Measurements from ENCODE around the gene SYNPO2L.

SYNPO2L gene

DNA sequence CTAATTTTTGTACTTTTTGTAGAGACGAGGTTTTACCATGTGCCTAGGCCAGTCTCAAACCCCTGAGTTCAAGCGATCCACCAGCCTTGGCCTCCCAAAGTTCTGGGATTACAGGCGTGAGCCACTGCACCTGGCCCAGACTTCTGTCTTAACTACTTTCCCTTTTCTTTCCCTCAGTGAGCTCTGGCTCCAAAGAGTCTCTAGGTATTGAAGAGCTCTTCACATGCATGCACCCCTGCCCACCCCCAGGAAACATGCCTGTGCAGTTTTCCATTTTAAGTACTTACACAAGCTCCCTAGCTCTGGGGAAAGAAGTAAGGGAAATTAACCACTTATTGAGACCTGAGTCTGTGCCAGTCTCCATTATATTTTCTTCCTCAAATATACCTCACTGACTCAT lies 16.5 kb downstream of the SYNPO2L start:
- Histone ChIP-seq H3K79me2 (ENCODE audit: low read length) (no peaks in the 10 kb centered on the region), H3K36me3 (replicated peaks; ENCODE audit: insufficient read depth, low read length) (no peaks in the 10 kb centered on the region), H2AFZ (ENCODE audit: low read length) (no peak overlapping the region), H3K9ac (ENCODE audit: low read length) (no peak overlapping the region), H3K9me2 (replicated peaks; ENCODE audit: insufficient read depth, low read length) (no peaks in the 10 kb centered on the region), H3K9me3 (replicated peaks; ENCODE audit: insufficient read depth, low read length) (no peaks in the 10 kb centered on the region), H3K27me3 (replicated peaks; ENCODE audit: insufficient read depth, low read length) (no peaks in the 10 kb centered on the region), H3K27ac (ENCODE audit: low read length) (no peak overlapping the region), H3F3A (ENCODE audit: insufficient read depth, low read length) (no peaks in the 10 kb centered on the region), H4K20me1 (ENCODE audit: insufficient read depth, low read length) (no peaks in the 10 kb centered on the region), H3K4me1 (ENCODE audit: low read length) (no peaks in the 10 kb centered on the region), H3K4me2 (ENCODE audit: low read depth, low read length) (no peak overlapping the region), H3K4me3 (ENCODE audit: low read length) (no peak overlapping the region)
- no peak for DNase-seq
- no peak for TF ChIP-seq EZH2phosphoT487 (IDR thresholded peaks at IDR 0.05; ENCODE audit: low read length)
- TF ChIP-seq, protein P1, sequence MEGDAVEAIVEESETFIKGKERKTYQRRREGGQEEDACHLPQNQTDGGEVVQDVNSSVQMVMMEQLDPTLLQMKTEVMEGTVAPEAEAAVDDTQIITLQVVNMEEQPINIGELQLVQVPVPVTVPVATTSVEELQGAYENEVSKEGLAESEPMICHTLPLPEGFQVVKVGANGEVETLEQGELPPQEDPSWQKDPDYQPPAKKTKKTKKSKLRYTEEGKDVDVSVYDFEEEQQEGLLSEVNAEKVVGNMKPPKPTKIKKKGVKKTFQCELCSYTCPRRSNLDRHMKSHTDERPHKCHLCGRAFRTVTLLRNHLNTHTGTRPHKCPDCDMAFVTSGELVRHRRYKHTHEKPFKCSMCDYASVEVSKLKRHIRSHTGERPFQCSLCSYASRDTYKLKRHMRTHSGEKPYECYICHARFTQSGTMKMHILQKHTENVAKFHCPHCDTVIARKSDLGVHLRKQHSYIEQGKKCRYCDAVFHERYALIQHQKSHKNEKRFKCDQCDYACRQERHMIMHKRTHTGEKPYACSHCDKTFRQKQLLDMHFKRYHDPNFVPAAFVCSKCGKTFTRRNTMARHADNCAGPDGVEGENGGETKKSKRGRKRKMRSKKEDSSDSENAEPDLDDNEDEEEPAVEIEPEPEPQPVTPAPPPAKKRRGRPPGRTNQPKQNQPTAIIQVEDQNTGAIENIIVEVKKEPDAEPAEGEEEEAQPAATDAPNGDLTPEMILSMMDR (IDR thresholded peaks at IDR 0.05; ENCODE audit: low read length): no peak
- TF ChIP-seq EZH2 (optimal IDR thresholded peaks at IDR 0.05; ENCODE audit: low read depth, low read length): no peak

DNA sequence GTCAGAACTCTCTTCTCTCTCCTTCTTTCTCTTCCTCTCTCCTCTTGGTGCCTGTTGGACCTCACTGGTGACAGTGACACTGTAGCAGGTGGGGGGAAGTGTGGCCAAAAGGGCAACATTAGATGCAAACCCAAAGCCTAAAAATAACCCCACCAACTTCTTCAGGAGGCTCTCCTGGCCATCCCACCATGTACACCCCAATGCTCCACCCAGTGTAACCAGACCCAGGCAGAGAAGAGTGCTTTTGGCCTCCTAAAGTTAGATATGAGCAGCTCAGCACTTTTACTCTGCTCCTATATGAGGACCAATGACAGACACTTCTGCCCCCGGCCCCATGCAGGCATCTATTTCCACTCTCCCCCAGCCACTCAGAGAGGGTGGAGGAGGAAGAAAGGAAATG lies 20.0 kb downstream of the SYNPO2L start:
- Histone ChIP-seq H3K4me2 (ENCODE audit: low read depth, low read length) (no peak overlapping the region), H3K9me2 (replicated peaks; ENCODE audit: insufficient read depth, low read length) (no peaks in the 10 kb centered on the region), H4K20me1 (ENCODE audit: insufficient read depth, low read length) (no peaks in the 10 kb centered on the region), H3K36me3 (replicated peaks; ENCODE audit: insufficient read depth, low read length) (no peaks in the 10 kb centered on the region), H3K9me3 (replicated peaks; ENCODE audit: insufficient read depth, low read length) (no peaks in the 10 kb centered on the region), H2AFZ (ENCODE audit: low read length) (no peak overlapping the region), H3K9ac (ENCODE audit: low read length) (no peak overlapping the region), H3K79me2 (ENCODE audit: low read length) (no peaks in the 10 kb centered on the region), H3K4me3 (ENCODE audit: low read length) (no peak overlapping the region), H3K27ac (ENCODE audit: low read length) (no peak overlapping the region), H3F3A (ENCODE audit: insufficient read depth, low read length) (no peaks in the 10 kb centered on the region), H3K27me3 (replicated peaks; ENCODE audit: insufficient read depth, low read length) (no peaks in the 10 kb centered on the region), H3K4me1 (ENCODE audit: low read length) (no peaks in the 10 kb centered on the region)
- no peak for DNase-seq
- TF ChIP-seq, protein P1 (IDR thresholded peaks at IDR 0.05; ENCODE audit: low read length): no peak
- TF ChIP-seq EZH2phosphoT487 (IDR thresholded peaks at IDR 0.05; ENCODE audit: low read length) (no peak), EZH2 (optimal IDR thresholded peaks at IDR 0.05; ENCODE audit: low read depth, low read length) (no peak)

DNA sequence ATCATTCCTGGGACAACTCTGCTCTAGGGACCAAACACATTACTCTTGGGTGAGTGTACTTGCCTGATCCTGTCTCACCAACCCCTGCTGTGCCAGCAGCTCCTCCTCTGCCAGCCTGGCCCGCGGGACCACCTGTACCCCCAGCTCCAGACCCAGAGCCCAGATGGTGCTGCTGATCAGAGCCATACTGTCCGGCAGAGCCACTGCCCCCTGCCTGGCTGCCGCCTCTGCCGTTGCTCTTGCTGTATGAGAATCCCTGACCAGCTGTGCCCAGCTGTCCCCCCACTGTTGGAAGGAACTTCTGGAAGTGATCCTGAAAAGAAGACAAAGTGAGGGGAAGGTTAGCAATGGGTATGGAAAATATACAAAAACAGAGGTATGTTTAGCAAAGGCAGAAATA lies 21.4 kb downstream of the SYNPO2L start:
- Histone ChIP-seq H3K27ac (ENCODE audit: low read length) (no peak overlapping the region), H3K36me3 (replicated peaks; ENCODE audit: insufficient read depth, low read length) (no peaks in the 10 kb centered on the region), H3K79me2 (ENCODE audit: low read length) (no peaks in the 10 kb centered on the region), H2AFZ (ENCODE audit: low read length) (no peak overlapping the region), H3K27me3 (replicated peaks; ENCODE audit: insufficient read depth, low read length) (no peaks in the 10 kb centered on the region), H3K9me2 (replicated peaks; ENCODE audit: insufficient read depth, low read length) (no peaks in the 10 kb centered on the region), H3K4me2 (ENCODE audit: low read depth, low read length) (no peak overlapping the region), H3K4me3 (ENCODE audit: low read length) (no peak overlapping the region), H3K9me3 (replicated peaks; ENCODE audit: insufficient read depth, low read length) (no peaks in the 10 kb centered on the region), H4K20me1 (ENCODE audit: insufficient read depth, low read length) (no peaks in the 10 kb centered on the region), H3K9ac (ENCODE audit: low read length) (no peak overlapping the region), H3K4me1 (ENCODE audit: low read length) (no peaks in the 10 kb centered on the region), H3F3A (ENCODE audit: insufficient read depth, low read length) (no peaks in the 10 kb centered on the region)
- no peak for DNase-seq
- TF ChIP-seq EZH2 (optimal IDR thresholded peaks at IDR 0.05; ENCODE audit: low read depth, low read length) (no peak), EZH2phosphoT487 (IDR thresholded peaks at IDR 0.05; ENCODE audit: low read length) (no peak)
- TF ChIP-seq, protein P1 (IDR thresholded peaks at IDR 0.05; ENCODE audit: low read length): no peak

Measured in MM.1S (cell line).